ENCODE measurements around the gene PCNT. TPM values are rescaled to one million over a fixed set of nuclear protein-coding genes. Genes with fewer than 3 reads are reported as not detected.

Gene PCNT
- total RNA-seq, 3 donors from 2014 or later (not counting 1 experiment from before 2014, with no cell fraction given): 83.6 to 94.9 (median 84.0) TPM

DNA sequence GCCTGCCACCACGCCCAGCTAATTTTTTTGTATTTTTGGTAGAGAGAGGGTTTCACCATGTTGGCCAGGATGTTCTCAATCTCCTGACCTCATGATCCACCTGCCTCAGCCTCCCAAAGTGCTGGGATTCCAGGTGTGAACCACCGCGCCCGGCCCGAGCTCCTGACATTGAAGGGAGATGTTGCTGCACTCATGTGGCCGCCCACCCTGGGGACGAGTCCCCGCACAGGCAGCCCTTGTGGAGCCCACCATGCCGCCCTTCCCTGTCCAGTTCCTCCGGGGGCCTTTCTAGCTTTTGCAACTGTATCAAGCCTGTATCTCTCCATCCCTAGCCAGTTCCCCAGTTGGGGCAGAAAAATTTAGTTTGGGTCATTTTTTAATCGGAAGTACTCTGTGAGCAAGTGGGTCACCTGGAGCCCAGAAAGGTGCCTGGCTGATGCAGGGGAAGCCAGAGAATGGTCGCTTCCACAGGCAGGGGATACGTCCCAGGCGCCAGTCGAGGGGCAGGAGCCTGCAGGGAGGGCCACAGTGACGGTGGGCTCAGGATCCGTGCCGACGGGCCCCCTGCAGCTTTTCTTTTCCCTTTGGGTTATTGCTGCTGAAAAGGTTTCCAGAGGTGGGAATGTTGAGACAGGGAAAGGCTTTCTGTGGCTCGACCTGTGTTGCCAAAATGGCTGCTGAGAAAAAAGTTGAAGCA is 20.4 kb downstream of the PCNT start:
- Histone ChIP-seq H3K9me3 (ENCODE audit: control insufficient read depth, insufficient read depth, low read length) (no peaks in the 10 kb centered on the region), H3K4me1 (ENCODE audit: control insufficient read depth, insufficient read depth, low read length) (no peaks in the 10 kb centered on the region), H3K36me3 (ENCODE audit: control insufficient read depth, insufficient read depth, low read length) (peaks cover 45% of the 10 kb centered on the region), H3K4me3 (ENCODE audit: low read length) (no peak overlapping the region), H3K27me3 (ENCODE audit: control insufficient read depth, insufficient read depth, low read length) (no peaks in the 10 kb centered on the region), H3K27ac (ENCODE audit: low read length) (no peak overlapping the region)
- DNase-seq (no peak), ATAC-seq (no peak)
- 95% methylated on average over 20 of the region's 20 CpGs for WGBS (ENCODE audit: insufficient coverage)
- Mint-ChIP-seq H3K9me3 (no peaks in the 10 kb centered on the region), H3K4me3 (no peak overlapping the region), H3K27me3 (ENCODE audit: low read depth in 2 of 2) (no peaks in the 10 kb centered on the region), H3K36me3 (peaks cover 11% of the 10 kb centered on the region), H3K4me1 (peaks cover 19 to 20% of the 10 kb centered on the region in 2 donors), H3K27ac (no peak overlapping the region)
- intact Hi-C loops (cut with micrococcal nuclease): no loop called here
- TF ChIP-seq, protein P1, sequence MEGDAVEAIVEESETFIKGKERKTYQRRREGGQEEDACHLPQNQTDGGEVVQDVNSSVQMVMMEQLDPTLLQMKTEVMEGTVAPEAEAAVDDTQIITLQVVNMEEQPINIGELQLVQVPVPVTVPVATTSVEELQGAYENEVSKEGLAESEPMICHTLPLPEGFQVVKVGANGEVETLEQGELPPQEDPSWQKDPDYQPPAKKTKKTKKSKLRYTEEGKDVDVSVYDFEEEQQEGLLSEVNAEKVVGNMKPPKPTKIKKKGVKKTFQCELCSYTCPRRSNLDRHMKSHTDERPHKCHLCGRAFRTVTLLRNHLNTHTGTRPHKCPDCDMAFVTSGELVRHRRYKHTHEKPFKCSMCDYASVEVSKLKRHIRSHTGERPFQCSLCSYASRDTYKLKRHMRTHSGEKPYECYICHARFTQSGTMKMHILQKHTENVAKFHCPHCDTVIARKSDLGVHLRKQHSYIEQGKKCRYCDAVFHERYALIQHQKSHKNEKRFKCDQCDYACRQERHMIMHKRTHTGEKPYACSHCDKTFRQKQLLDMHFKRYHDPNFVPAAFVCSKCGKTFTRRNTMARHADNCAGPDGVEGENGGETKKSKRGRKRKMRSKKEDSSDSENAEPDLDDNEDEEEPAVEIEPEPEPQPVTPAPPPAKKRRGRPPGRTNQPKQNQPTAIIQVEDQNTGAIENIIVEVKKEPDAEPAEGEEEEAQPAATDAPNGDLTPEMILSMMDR (IDR thresholded peaks at IDR 0.05): no peak

DNA sequence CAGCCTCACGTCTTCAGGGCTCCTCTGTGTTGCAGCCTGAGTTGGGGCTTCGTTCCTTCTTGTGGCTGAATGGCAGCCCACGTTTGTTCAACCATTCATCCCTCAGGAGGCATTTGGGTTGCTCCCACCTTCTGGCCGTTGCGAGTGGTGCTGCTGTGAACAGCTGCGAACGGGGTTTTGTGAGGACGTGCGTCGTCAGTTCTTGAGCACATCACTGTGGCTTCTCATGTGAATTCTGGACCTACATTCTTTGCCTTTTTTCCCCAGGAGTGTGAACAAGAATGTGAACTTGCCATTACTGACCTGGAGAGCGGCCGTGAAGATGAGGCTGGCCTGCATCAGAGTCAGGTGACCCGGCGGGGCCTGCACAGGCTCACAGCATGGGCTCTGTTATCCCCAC is 21.9 kb downstream of the PCNT start:
- 96% methylated on average over 14 of the region's 14 CpGs for WGBS (ENCODE audit: insufficient coverage)
- no peaks in the 10 kb centered on the region for H3K27me3 Mint-ChIP-seq (ENCODE audit: low read depth in 2 of 2)
- H3K9me3 ChIP-seq (ENCODE audit: control insufficient read depth, insufficient read depth, low read length): no peaks in the 10 kb centered on the region
- H3K4me3 ChIP-seq (ENCODE audit: low read length): no peak overlapping the region
- H3K36me3 ChIP-seq (ENCODE audit: control insufficient read depth, insufficient read depth, low read length): peaks cover 54% of the 10 kb centered on the region
- H3K9me3 Mint-ChIP-seq: no peaks in the 10 kb centered on the region
- TF ChIP-seq, protein P1 (IDR thresholded peaks at IDR 0.05): no peak
- no peaks in the 10 kb centered on the region for H3K27me3 ChIP-seq (ENCODE audit: control insufficient read depth, insufficient read depth, low read length)
- peaks cover 7 to 10% of the 10 kb centered on the region in 2 donors for H3K4me1 Mint-ChIP-seq
- no peak for ATAC-seq
- H3K4me1 ChIP-seq (ENCODE audit: control insufficient read depth, insufficient read depth, low read length): no peaks in the 10 kb centered on the region
- DNase-seq: no peak
- H3K27ac ChIP-seq (ENCODE audit: low read length): no peak overlapping the region
- no peak overlapping the region for H3K4me3 Mint-ChIP-seq
- intact Hi-C loops (cut with micrococcal nuclease): no loop called here
- H3K36me3 Mint-ChIP-seq: peaks cover 8% of the 10 kb centered on the region
- no peak overlapping the region for H3K27ac Mint-ChIP-seq

DNA sequence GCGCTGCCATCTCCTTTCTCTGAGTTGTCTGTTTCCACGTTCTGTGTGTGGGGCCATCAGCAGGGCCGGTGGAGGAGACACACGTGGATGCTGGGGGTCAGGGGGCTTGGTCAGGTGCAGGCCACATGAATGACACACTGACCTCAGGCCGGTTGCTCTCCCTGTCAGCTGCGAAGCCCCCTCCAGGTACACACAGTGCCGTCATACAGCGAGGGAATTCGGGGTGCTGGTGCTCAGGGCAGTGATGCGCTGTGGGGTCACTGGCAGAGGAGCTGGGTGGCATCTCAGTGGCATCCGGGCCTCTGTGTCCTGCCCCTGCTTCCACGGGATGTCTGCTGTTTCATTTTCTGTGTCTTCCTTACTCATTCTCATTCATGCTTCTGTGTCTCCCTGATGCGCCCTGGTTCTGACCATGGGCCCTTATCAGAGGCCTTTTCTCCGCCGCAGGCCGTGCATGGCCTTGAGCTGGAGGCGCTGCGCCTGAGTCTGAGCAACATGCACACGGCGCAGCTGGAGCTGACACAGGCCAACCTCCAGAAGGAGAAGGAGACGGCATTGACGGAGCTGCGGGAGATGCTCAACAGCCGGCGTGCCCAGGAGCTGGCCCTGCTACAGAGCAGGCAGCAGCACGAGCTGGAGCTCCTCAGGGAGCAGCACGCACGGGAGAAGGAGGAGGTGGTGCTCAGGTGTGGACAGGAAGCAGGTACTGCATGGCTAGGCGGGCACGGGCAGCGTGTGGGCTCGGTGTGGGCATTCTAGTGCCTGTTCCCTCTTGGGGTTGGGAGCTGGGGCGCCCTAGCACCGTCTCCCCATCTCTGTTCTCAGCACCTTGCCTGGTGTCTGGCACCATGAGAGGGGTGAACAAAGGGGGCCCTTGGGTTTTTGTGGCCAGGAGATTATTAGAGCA is 22.6 kb downstream of the PCNT start:
- Mint-ChIP-seq H3K9me3 (no peaks in the 10 kb centered on the region), H3K27me3 (ENCODE audit: low read depth in 2 of 2) (no peaks in the 10 kb centered on the region), H3K4me3 (no peak overlapping the region), H3K27ac (no peak overlapping the region), H3K4me1 (peaks cover 7 to 10% of the 10 kb centered on the region in 2 donors), H3K36me3 (peaks cover 13% of the 10 kb centered on the region)
- no peaks in the 10 kb centered on the region for H3K4me1 ChIP-seq (ENCODE audit: control insufficient read depth, insufficient read depth, low read length)
- no peak overlapping the region for H3K4me3 ChIP-seq (ENCODE audit: low read length)
- no peak overlapping the region for H3K27ac ChIP-seq (ENCODE audit: low read length)
- H3K36me3 ChIP-seq (ENCODE audit: control insufficient read depth, insufficient read depth, low read length): peaks cover 61% of the 10 kb centered on the region
- DNase-seq (no peak), ATAC-seq (no peak)
- WGBS (ENCODE audit: insufficient coverage): 98% methylated on average over 34 of the region's 34 CpGs
- no peaks in the 10 kb centered on the region for H3K9me3 ChIP-seq (ENCODE audit: control insufficient read depth, insufficient read depth, low read length)
- intact Hi-C loops (cut with micrococcal nuclease): no loop called here
- no peaks in the 10 kb centered on the region for H3K27me3 ChIP-seq (ENCODE audit: control insufficient read depth, insufficient read depth, low read length)
- TF ChIP-seq, protein P1 (IDR thresholded peaks at IDR 0.05): no peak

All from natural killer cell (primary cell).